22Rv1 (cell line): Measurements from ENCODE around the gene ELF3.

Experiments
- CTCF ChIP-seq: fragments of 450-650 bp; IDR thresholded peaks from 2 replicates; pipeline ENCODE4 v1.5.1; 2017; ENCODE audit warnings: mild to moderate bottlenecking
- ZFX ChIP-seq: fragments of 450-650 bp; IDR thresholded peaks from 2 replicates; pipeline ENCODE4 v1.6.1; 2017; ENCODE audit warnings: antibody characterized with exemption, borderline replicate concordance

GRCh38 chr1:202058001-202058908, 47.9 kb downstream of the ELF3 start:
- TF ChIP-seq CTCF (no peak), ZFX (no peak)
